GM21381 (cell line): ENCODE measurements around the gene KCNK7.
A peak's percentile ranks its signal among the peaks of the same experiment; 100 is the strongest.

Experiments
- ATAC-seq: cut with Tn5 transposase; IDR thresholded peaks from one replicate; pipeline ENCODE4 v1.9.1; 2021; ENCODE audit warnings: mild to moderate bottlenecking, moderate library complexity; ENCODE audit not compliant: unreplicated experiment

The KCNK7 gene

GRCh38 chr11:65589444-65590239 lies 6.0 kb downstream of the KCNK7 start:
- no peak for ATAC-seq

GRCh38 chr11:65588199-65589054 lies 7.2 kb downstream of the KCNK7 start:
- ATAC-seq: peak; percentile 77

- ATAC-seq: no peak
Measured at GRCh38 chr11:65586676-65587075, 8.9 kb downstream of the KCNK7 start.

GRCh38 chr11:65586247-65586630 lies 9.4 kb downstream of the KCNK7 start:
- no peak for ATAC-seq

GRCh38 chr11:65585396-65586246 lies 10.0 kb downstream of the KCNK7 start:
- no peak for ATAC-seq

- no peak for ATAC-seq
Measured at GRCh38 chr11:65584723-65585171, 10.9 kb downstream of the KCNK7 start.

- no peak for ATAC-seq
Measured at GRCh38 chr11:65584106-65584505, 11.5 kb downstream of the KCNK7 start.

- ATAC-seq: no peak
Measured at GRCh38 chr11:65583589-65583988, 12.0 kb downstream of the KCNK7 start.

- ATAC-seq: no peak
Measured at GRCh38 chr11:65581928-65582327, 13.7 kb downstream of the KCNK7 start.

- ATAC-seq: no peak
Measured at GRCh38 chr11:65580756-65581155, 14.8 kb downstream of the KCNK7 start.

GRCh38 chr11:65580031-65580692 lies 15.4 kb downstream of the KCNK7 start:
- no peak for ATAC-seq

GRCh38 chr11:65579291-65579690 lies 16.3 kb downstream of the KCNK7 start:
- ATAC-seq: no peak

- no peak for ATAC-seq
Measured at GRCh38 chr11:65578667-65579066, 16.9 kb downstream of the KCNK7 start.

GRCh38 chr11:65578134-65578533 lies 17.5 kb downstream of the KCNK7 start:
- no peak for ATAC-seq

GRCh38 chr11:65577756-65578109 lies 17.9 kb downstream of the KCNK7 start:
- no peak for ATAC-seq

GRCh38 chr11:65576867-65577755 lies 18.5 kb downstream of the KCNK7 start:
- ATAC-seq: no peak

GRCh38 chr11:65576232-65576866 lies 19.3 kb downstream of the KCNK7 start:
- no peak for ATAC-seq

- ATAC-seq: no peak
Measured at GRCh38 chr11:65575568-65576231, 19.9 kb downstream of the KCNK7 start, which contains the start of gene EHBP1L1. TSS of gene EHBP1L1 (plus strand) at chr11:65576053. CDS start at chr11:65576303, 250 bp downstream.
